Vagina (tissue), 2 donors: Measurements from ENCODE around the gene UNKL. TPM values are rescaled to one million over a fixed set of nuclear protein-coding genes. Genes with fewer than 3 reads are reported as not detected.

Source experiments
- DNase-seq, 2 donors: peaks; one replicate each; pipeline ENCODE4 v3.0.0-alpha.2; 2017; ENCODE audit errors: extremely low spot score in 2 of 2
- H3K27ac ChIP-seq: fragments of 200-600 bp; sonication (generic); one replicate; pipeline ENCODE4 v1.5.1; 2019
- H3K27me3 ChIP-seq: fragments of 200-600 bp; sonication (generic); one replicate; pipeline ENCODE4 v1.5.1; 2019
- H3K36me3 ChIP-seq, 2 donors: fragments of 200-600 bp; sonication (generic); one replicate each; pipeline ENCODE4 v1.5.1; 2017 to 2019
- H3K4me1 ChIP-seq: fragments of 200-600 bp; sonication (generic); one replicate; pipeline ENCODE4 v1.5.1; 2019
- H3K4me3 ChIP-seq, 2 donors: fragments of 200-600 bp; sonication (generic); 1 replicate in 1 of 2; 2 replicates in 1 of 2; pipeline ENCODE4 v1.5.1; 2016 to 2019
- H3K9me3 ChIP-seq: fragments of 200-600 bp; sonication (generic); one replicate; pipeline ENCODE4 v1.5.1; 2019
- POLR2A ChIP-seq, 2 donors: fragments of 450-650 bp; IDR thresholded peaks; one replicate each; pipeline ENCODE4 v1.6.1; 2017; ENCODE audit warnings: antibody characterized with exemption in 2 of 2, mild to moderate bottlenecking in 2 of 2, moderate library complexity in 2 of 2
- POLR2AphosphoS5 ChIP-seq, 2 donors: sonication (generic); formaldehyde crosslinking; IDR thresholded peaks; one replicate each; pipeline ENCODE4 v1.9.0; 2017; ENCODE audit warnings: antibody characterized with exemption in 2 of 2, mild to moderate bottlenecking in 2 of 2, low read depth in 1 of 2; ENCODE audit not compliant: insufficient read depth in 1 of 2
- intact Hi-C: fragments of 100-400 bp; cut with DNase I; formaldehyde crosslinking; loops from one replicate; pipeline ENCODE4 v1.15.1; 2023
- total RNA-seq: library from RNA; depleted of rRNA; stranded (reverse); fragments of >200 nt; gene quantifications from one replicate; pipeline ENCODE4 v1.2.3, GENCODE V29; 2016
- TF ChIP-seq, protein P1 (sequence below), 3 experiments: fragments of 450-650 bp in 2 of 3; fragments of 200-600 bp in 1 of 3; sonication (generic) in 1 of 3; IDR thresholded peaks; one replicate each; pipeline ENCODE4 v1.5.1; 2017 to 2019; ENCODE audit warnings: antibody characterized with exemption in 3 of 3, mild to moderate bottlenecking in 2 of 3, moderate library complexity in 2 of 3

Gene UNKL
- total RNA-seq, 1 donor from 2014 or later, result 32.9 TPM

DNA sequence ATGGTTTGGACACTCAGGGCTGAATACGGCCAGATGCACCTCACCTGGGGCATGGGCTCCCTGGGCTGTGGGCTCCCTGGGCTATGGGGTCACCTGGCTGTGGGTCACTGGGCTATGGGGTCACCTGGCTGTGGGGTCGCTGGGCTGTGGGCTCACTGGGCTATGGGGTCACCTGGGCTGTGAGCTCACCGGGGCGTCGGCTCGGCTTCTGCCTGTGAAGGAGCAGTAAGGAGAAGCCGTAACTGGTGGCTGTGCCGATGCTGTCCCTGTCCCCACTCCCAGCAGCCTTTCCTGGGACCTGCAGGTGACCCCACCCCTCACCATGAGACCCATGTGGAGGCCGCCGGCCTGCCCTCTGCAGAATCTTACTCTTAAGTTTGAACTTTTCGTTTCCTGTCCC, 14.5 kb upstream of the UNKL start:
- H3K4me3 ChIP-seq, result no peak overlapping the region
- H3K27me3 ChIP-seq, result no peaks in the 10 kb centered on the region
- H3K4me1 ChIP-seq, result no peaks in the 10 kb centered on the region
- intact Hi-C loops, result loop anchor here (10.0 kb wide), 1 partner anchor 276 kb away; the partner anchor contains the start of gene MAPK8IP3
- no peaks in the 10 kb centered on the region for H3K9me3 ChIP-seq
- TF ChIP-seq POLR2A (IDR thresholded peaks at IDR 0.05) (no peak), POLR2AphosphoS5 (IDR thresholded peaks at IDR 0.05; ENCODE audit: insufficient read depth in 1 of 2, low read depth in 1 of 2) (no peak)
- TF ChIP-seq, protein P1, sequence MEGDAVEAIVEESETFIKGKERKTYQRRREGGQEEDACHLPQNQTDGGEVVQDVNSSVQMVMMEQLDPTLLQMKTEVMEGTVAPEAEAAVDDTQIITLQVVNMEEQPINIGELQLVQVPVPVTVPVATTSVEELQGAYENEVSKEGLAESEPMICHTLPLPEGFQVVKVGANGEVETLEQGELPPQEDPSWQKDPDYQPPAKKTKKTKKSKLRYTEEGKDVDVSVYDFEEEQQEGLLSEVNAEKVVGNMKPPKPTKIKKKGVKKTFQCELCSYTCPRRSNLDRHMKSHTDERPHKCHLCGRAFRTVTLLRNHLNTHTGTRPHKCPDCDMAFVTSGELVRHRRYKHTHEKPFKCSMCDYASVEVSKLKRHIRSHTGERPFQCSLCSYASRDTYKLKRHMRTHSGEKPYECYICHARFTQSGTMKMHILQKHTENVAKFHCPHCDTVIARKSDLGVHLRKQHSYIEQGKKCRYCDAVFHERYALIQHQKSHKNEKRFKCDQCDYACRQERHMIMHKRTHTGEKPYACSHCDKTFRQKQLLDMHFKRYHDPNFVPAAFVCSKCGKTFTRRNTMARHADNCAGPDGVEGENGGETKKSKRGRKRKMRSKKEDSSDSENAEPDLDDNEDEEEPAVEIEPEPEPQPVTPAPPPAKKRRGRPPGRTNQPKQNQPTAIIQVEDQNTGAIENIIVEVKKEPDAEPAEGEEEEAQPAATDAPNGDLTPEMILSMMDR (IDR thresholded peaks at IDR 0.05), result no peak
- no peak overlapping the region for H3K27ac ChIP-seq
- no peaks in the 10 kb centered on the region for H3K36me3 ChIP-seq
- no peak for DNase-seq

DNA sequence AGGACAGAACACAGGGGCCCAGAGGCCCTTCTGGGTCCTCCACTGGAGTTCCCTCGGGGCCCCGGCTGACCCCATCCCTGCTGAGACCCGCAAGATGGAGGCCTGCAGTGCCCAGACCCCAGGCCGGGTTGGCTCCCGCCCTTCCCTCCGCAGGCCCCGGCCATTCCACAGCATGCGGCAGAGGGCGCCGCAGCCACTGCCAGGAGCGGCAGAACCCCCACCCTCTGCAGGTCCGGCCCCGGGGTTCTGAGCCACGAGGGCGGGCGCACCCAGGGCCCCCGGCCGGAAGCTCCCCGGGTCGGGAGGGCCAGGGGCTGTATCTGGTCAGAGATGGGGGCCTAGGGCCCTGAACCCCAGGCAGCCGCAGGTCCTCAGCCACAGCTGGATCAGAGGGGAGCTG, 14.0 kb upstream of the UNKL start:
- DNase-seq, result no peak
- Histone ChIP-seq H3K27ac (no peak overlapping the region), H3K9me3 (no peaks in the 10 kb centered on the region), H3K4me3 (no peak overlapping the region), H3K27me3 (no peaks in the 10 kb centered on the region), H3K4me1 (no peaks in the 10 kb centered on the region), H3K36me3 (no peaks in the 10 kb centered on the region)
- intact Hi-C loops, result loop anchor here (10.0 kb wide), 1 partner anchor 276 kb away; the partner anchor contains the start of gene MAPK8IP3
- no peak for TF ChIP-seq POLR2AphosphoS5 (IDR thresholded peaks at IDR 0.05; ENCODE audit: insufficient read depth in 1 of 2, low read depth in 1 of 2)
- no peak for TF ChIP-seq POLR2A (IDR thresholded peaks at IDR 0.05)
- TF ChIP-seq, protein P1 (IDR thresholded peaks at IDR 0.05), result no peak

DNA sequence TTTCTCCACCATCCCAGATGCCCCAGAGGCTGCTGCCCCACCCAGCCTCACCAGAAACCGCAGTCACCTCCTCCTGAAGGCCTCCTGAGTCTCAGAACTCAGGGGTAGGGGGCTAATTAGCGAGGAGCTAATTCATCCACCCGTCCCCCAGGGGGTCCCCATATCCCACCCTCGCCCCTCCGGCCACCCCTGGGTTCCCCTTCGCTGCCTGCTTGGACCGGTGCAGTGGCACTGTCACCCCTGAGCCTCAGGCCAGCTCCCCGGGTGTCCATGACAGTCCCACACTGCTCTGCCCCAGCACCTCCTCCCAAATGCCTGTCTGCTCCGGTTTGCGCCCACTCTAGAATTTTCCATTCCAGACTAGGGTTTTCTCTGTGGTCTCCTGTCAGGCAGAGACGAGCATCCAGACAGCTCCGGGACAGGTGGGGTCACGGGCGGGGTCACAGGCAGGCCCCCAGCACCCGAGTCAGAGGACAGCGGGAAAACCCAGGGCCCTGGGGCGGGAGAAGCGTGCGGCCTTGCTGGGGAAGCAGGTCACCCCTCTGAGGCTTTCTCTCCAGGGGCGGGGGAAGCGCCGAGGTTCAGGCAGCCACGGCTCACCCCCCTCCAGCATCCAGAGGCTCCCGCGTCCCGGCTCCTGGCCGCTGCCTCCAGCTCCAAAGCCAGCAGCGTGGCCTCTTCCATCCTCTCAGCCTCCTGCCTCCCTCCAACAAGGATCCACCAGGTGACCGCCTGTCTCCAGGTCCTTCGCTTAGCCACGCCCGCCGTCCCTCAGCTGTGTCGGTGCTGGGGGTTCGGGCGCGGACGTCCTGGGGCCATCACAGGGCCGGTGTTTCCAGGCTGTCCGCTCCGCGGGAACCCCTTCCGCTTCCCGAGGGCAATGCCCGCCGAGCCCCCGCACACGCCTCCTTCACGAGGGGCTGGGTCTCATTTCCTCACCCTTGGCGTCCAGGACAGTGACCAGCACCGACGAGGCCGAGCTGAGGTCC, 13.3 kb upstream of the UNKL start:
- H3K27ac ChIP-seq, result no peak overlapping the region
- TF ChIP-seq, protein P1 (IDR thresholded peaks at IDR 0.05), result no peak
- TF ChIP-seq POLR2A (IDR thresholded peaks at IDR 0.05) (no peak), POLR2AphosphoS5 (IDR thresholded peaks at IDR 0.05; ENCODE audit: insufficient read depth in 1 of 2, low read depth in 1 of 2) (no peak)
- no peak overlapping the region for H3K4me3 ChIP-seq
- DNase-seq, result no peak
- H3K9me3 ChIP-seq, result no peaks in the 10 kb centered on the region
- H3K27me3 ChIP-seq, result no peaks in the 10 kb centered on the region
- H3K4me1 ChIP-seq, result no peaks in the 10 kb centered on the region
- H3K36me3 ChIP-seq, result no peaks in the 10 kb centered on the region
- intact Hi-C loops, result loop anchor here (10.0 kb wide), 1 partner anchor 277 kb away; the partner anchor contains the start of gene MAPK8IP3

DNA sequence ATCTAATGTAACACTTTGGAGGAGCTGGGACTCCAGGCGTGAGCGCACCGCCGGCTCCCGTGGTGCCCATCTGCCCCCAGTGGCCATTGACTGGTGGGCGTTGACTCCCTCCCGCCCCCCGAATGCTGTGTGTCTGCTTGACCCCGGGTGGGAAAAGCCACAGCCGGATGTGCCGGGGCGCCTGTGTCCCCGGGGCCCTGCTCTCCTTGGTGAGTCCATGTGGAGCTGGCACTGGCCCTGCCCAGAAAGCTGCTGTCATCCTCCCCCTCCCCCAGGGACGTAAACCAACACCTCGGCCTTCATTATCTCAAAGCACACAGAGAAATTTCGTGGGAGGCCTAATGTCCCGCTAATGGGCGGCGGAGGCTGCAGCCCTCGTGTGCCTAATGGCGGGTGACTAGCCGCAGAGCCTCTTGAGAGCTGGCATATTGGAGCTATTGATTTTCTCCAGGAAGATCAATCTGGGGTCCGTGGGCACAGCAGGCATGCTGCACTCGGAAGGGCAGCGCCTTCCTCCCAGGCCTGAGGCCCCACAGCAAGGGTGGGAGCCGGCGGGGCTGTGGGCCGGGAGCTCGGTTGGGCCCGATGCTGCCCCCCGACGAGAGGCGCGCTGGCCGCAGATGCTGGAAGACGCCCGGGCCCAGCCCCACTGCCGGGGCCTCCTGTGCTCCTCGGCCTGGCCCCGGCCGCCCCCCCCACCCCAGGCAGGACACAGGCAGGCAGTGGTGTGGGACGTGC, 12.4 kb upstream of the UNKL start:
- intact Hi-C loops, result loop anchor here (10.0 kb wide), 1 partner anchor 278 kb away; the partner anchor contains the start of gene MAPK8IP3
- Histone ChIP-seq H3K36me3 (no peaks in the 10 kb centered on the region), H3K27ac (no peak overlapping the region), H3K4me1 (peaks cover 2% of the 10 kb centered on the region), H3K4me3 (no peak overlapping the region), H3K9me3 (no peaks in the 10 kb centered on the region), H3K27me3 (no peaks in the 10 kb centered on the region)
- no peak for DNase-seq
- no peak for TF ChIP-seq POLR2AphosphoS5 (IDR thresholded peaks at IDR 0.05; ENCODE audit: insufficient read depth in 1 of 2, low read depth in 1 of 2)
- TF ChIP-seq POLR2A (IDR thresholded peaks at IDR 0.05), result no peak
- TF ChIP-seq, protein P1 (IDR thresholded peaks at IDR 0.05), result no peak
